HEK293T (cell line): ENCODE data around the gene ADAMTS18.

Source experiments
- ARNT ChIP-seq: fragments of 450-650 bp; IDR thresholded peaks from 2 replicates; pipeline ENCODE4 v1.6.1; 2017; ENCODE audit warnings: mild to moderate bottlenecking
- ELF4 ChIP-seq: fragments of 450-650 bp; IDR thresholded peaks from 2 replicates; pipeline ENCODE4 v1.6.1; 2017; ENCODE audit warnings: antibody characterized with exemption
- FOXA1 ChIP-seq: fragments of 450-650 bp; IDR thresholded peaks from 2 replicates; pipeline ENCODE4 v1.6.1; 2016; ENCODE audit warnings: mild to moderate bottlenecking
- FOXK2 ChIP-seq: fragments of 450-650 bp; IDR thresholded peaks from 2 replicates; pipeline ENCODE4 v1.6.1; 2016; ENCODE audit warnings: mild to moderate bottlenecking
- FOXM1 ChIP-seq: fragments of 450-650 bp; IDR thresholded peaks from 2 replicates; pipeline ENCODE4 v1.6.1; 2017; ENCODE audit warnings: mild to moderate bottlenecking, borderline replicate concordance
- SUZ12 ChIP-seq: fragments of 450-650 bp; IDR thresholded peaks from 2 replicates; pipeline ENCODE4 v1.6.1; 2016; ENCODE audit warnings: mild to moderate bottlenecking
- TARDBP ChIP-seq: fragments of 450-650 bp; IDR thresholded peaks from 2 replicates; pipeline ENCODE4 v1.6.1; 2016

GRCh38 chr16:77331802-77332586 is 102.8 kb downstream of the ADAMTS18 start:
- TF ChIP-seq SUZ12 (no peak), FOXK2 (no peak), ELF4 (no peak), FOXA1 (no peak), FOXM1 (no peak), TARDBP (no peak), ARNT (no peak)
